Hematopoietic multipotent progenitor cell (in vitro differentiated cells): Measurements from ENCODE around the gene OSBPL3. TPM values are rescaled to one million over a fixed set of nuclear protein-coding genes. Genes with fewer than 3 reads are reported as not detected.

Experiments used
- DNase-seq, 3 donors: peaks; one replicate each; pipeline ENCODE4 v3.0.0-alpha.2; 2011 to 2015; ENCODE audit warnings: low read depth in 2 of 3, low spot score in 2 of 3
- total RNA-seq: library from RNA; depleted of rRNA; stranded (reverse); fragments of >200 nt; gene quantifications from one replicate; pipeline ENCODE4 v1.2.3, GENCODE V29; 2012

The OSBPL3 gene
- total RNA-seq, 1 donor, result 8.1 TPM

DNA sequence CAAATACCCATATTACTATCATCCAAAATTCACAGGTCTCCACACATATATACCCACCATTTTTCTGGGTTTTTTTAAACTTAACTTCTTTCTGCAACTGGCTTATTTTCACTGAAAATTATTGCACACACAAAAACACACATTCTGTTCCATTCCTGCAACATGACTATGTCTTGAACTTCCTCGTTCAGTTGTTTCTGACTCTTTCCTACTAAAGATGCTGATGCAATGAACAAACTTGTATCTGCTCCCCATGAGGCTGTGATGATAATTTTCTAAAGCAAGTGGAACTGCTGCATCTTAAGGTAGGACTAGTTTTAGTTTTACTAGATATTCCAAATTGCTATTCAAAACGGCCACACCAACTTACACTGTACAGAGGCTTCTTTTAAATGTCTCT, 77.7 kb downstream of the OSBPL3 start:
- DNase-seq, result no peak

DNA sequence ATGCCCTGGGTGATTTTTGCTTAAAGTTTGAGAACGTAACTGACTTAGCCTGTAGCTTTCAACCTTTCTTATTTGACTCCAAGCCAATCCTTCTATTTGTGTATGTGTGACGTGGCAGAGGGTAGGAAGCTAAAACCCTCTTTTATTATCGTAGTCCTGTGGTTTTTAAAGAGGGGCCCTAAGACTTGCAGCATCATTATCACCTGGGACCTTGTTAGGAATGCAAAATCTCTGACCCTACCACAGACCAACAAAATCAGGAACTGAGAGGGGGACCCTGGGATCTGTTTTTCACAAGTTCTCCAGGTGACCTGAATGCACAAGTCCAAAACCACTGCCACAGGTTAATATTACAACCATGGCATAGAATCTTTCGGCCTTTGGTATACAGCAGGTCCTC, 80.1 kb downstream of the OSBPL3 start:
- no peak for DNase-seq

DNA sequence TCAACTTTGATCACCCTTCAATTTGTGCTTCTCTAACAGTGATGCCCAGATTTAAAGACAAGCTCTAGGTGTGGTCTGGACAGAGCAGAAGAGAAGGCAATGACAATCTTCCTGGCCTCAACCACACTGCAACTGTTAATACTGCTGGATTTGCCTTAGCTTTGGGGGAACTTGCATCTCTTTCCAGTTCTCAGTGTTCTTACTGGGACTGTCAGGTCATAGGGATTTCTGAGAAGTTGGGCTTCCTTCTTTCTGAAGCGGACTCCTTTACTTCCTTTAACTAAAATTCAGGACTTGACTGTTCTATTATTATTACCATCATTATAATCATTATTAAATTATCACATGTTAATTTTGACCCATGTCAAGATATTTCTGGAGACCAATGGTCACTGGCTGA, 80.8 kb downstream of the OSBPL3 start:
- DNase-seq, result no peak

DNA sequence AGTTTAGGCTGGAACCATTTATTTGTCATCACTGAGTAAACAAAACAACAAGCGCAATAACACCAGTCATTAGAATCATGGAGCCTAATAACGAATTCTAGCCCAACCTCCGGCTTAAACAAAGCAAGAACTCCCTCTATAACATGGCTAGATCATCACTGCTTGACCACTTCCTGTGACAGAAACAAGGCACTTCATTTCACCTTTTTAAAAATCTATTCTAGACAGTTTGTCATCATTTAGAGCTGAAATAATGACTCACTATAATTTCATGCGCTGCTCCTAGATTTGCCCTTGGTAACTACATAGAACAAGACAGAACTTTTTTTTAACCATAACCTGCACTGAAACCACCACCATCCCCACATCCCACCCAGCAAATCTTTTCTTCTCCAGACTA, 81.3 kb downstream of the OSBPL3 start:
- no peak for DNase-seq

DNA sequence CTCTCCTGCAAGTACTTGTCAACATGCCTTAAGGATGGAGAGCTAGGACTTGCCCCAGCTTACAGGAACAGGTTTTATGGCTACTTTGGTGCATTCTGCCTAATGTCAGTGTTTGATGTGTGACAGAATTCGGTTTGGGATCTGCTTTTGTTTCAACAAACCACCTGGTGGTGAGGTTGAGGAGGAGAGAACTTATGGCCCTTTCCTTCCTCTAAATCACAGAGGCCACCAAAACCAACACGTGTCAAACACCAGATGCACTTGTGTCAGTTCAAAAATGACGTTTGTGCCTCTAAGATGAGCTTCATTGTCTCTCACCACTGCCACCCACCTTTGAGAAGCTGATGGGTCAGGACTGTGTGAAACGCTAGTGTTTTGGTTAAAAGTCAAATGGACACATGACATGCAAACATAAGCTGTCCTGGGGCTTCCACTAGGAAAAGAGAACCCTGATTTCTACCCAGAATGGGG, 83.9 kb downstream of the OSBPL3 start:
- peak in 1 of 3 donors; percentile 49 for DNase-seq

- no peak for DNase-seq
These were observed 85.4 kb downstream of the OSBPL3 start for GRCh38 chr7:24894429-24895221.

DNA sequence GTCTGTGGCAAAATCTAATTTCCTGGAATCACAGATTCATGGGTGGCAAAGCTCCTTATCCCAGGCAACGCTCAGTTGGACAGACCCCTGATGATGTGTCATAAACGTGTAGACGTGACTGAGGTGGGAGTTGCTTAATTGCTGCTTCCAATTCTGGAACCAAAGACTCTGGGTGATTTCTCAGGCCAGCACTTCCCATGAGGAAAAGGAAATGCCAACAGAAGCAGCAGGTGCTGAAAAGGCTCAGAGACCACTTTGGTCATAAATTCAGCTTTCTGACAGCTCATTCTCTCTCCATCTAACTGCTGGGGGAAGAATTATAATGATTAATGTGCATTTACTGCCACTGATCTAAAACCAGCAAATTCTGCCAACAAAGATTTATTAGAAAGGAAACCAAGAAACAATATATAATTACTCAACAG, 88.7 kb downstream of the OSBPL3 start:
- DNase-seq, result peak in 1 of 3 donors; percentile 21

GRCh38 chr7:24889611-24890010, 90.4 kb downstream of the OSBPL3 start:
- DNase-seq, result no peak

GRCh38 chr7:24888653-24889052, 91.3 kb downstream of the OSBPL3 start:
- DNase-seq, result no peak

GRCh38 chr7:24885716-24886115, 94.3 kb downstream of the OSBPL3 start:
- DNase-seq, result no peak

DNA sequence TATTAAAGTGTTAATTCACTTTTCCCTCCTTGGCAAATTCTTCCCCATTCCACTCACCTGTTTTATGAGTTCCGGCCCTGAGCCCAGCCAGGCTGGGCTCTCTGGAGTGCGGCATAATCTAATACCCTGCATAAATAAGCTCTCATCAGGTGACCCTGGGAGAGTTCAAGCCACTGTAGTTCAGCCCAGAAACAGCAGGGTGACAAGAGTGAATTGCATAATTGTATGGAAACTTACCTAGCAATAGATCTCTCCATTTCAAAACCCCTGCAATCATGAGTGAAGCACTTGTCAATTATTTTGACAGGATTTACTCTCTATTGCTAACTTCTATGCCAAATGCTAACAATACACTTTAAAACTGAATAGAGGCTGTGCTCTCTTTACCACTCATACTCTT, 94.7 kb downstream of the OSBPL3 start:
- no peak for DNase-seq

- DNase-seq, result no peak
These were observed 95.6 kb downstream of the OSBPL3 start for GRCh38 chr7:24884401-24884800.

GRCh38 chr7:24883622-24884013, 96.4 kb downstream of the OSBPL3 start:
- DNase-seq, result no peak

DNA sequence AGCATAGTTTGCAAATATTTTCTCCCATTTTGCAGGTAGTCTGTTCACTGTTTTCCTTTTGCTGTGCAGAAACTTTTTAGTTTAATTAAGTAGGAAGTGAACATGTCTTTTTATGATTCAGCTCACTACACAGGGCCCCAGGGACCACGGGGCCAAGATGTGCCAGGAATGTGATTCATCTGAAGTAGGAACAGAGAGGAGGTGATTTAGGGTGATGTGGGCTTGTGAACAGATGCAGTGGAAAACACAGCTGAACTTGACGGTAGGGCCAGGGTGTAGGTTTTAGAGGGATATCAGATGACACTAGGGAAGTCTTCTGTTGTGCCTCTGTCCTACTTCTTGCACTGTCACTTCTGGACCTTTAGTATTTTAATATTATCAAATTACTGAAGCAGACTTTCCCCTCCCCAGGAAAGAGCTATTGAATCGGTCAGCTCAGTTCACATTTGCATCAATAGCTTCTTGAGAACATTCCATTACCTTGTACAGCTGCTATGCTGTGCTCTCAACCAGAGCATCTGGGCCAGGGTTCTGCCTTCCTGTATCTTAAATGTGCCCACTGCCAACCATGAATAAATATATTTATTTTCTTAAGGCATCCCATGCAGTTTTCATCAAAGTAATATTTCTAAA, 96.9 kb downstream of the OSBPL3 start:
- no peak for DNase-seq

- no peak for DNase-seq
These were observed 98.4 kb downstream of the OSBPL3 start for GRCh38 chr7:24881623-24882022.

DNA sequence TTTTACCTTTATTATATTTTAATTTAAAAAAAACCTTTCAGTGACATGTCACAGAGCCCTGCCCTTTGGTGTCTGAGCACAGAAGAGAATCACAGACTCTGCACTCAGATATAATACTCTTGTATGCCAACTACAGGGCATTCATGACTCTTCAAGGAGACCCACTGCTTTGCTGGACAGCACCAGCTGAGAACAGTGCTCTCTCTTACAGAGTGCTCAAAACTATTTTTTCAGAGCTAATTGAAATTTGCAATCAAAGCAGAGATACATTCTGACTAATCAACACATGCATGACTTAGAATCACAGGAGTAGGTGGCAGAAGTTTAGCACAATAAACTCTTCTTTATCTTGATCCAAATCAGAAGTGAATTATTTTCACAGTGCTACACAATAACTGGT, 99.1 kb downstream of the OSBPL3 start:
- no peak for DNase-seq

DNA sequence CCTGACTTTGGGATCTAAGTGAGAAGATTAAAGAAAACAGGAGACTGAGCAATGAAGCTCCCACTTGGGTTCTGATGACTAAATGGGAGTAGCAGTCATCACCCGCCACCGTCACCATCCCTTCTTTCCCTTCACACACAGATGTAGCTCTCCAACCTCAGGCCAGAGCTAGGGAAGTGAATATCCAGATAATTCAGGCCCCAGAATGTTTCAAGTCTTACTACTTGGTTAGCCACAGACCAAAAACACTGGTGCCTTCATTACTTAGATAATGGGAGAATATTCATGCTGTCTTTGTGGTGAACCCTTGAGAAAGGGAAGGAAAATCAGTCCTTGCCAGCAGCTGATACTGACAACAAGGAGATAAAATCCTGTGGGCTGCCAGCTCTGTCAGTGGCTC, 100.7 kb downstream of the OSBPL3 start:
- DNase-seq, result peak in 1 of 3 donors; percentile 17

DNA sequence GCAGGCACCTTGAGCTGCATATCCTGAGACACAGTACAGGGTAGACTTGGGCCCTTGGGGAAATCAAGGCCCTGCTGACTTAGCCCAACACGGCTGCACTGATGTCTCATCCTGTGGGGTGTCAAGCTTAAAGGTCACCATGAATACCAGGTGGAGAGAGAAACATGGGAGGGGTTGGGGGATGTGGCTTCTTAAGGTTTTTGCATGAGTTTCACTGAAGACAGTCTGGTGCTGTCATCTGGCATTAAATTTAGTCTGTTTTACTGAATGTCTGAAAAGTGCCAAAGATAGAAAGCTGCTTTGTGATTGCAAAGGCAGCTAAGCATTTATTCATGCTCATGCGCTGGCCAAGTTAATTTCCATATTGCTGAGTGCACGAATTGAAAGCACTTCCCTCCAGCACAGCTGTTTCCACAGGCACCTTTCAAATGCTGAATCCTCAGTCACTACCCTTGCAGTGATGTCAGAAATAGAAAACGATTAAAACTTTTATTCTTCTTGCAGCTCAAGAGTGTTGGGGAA, 102.1 kb downstream of the OSBPL3 start:
- peak in 1 of 3 donors; percentile 65 for DNase-seq

GRCh38 chr7:24874791-24875190, 105.2 kb downstream of the OSBPL3 start:
- DNase-seq, result no peak

DNA sequence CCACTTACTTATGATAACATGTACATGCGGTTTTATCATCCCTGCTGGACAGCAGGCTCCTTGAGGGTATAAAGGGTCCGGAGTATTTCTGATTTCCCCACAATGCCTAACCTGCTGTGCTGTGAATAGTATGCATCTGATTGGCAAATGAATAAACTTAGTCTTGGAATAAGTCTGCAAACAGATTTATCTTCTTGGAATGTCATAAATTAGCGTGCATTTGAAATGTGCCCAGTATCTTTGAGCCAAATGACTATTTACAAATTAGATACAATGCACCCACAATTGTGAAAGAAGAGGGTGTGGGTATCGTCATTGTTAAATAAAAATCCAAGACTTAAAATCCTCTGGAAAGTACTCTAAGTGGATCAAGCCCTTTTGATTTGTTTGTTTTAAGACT, 106.0 kb downstream of the OSBPL3 start:
- DNase-seq, result no peak

DNA sequence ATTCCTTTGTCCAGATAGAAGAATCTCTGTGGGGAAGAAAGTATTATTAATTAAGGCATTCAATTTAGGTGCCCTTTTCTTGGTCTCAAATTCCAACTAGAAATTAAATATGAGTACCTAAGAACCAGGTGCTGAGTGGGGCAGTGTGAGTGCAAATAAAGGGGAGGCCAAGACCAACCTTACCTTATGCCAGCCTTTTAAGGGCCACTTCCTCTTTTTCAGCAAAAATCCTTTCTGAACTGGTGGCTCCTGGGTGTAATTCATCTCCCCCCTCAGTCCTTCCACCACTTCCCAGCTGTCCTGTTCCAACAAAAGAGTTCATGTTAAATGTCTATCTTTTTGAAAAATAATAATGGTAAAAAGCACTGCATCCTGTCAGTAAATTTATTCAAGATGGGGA, 108.2 kb downstream of the OSBPL3 start:
- DNase-seq, result peak in 1 of 3 donors; percentile 53

DNA sequence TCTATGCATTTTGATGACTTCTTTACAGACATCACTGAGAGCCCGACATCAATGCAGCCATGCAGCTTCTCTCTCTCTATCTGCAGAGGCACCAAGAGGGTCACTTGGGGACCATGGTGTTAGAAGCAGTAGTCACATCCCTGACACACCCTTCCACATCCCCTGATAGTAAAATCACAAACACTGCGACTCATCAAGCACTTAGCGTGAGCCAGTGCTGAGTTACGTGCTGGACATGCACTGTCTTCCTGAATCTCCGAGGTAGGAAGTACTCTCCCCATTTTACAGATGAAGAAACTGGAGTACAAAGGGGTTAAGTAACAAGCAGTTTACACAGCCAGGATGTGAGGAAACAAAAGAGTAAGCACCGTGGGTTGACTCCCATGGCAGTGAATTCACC, 109.2 kb downstream of the OSBPL3 start:
- no peak for DNase-seq
